Stomach (tissue), 4 donors: ENCODE results near the gene VAV2.

Experiments
- EP300 ChIP-seq: sonication (generic); formaldehyde crosslinking; IDR thresholded peaks from one replicate; pipeline ENCODE4 v1.6.1; 2017; ENCODE audit warnings: antibody characterized with exemption
- POLR2A ChIP-seq, 4 donors: fragments of 450-650 bp; IDR thresholded peaks; one replicate each; pipeline ENCODE4 v1.6.1; 2016; ENCODE audit warnings: antibody characterized with exemption in 4 of 4, control low read depth in 2 of 4, mild to moderate bottlenecking in 1 of 4, moderate library complexity in 1 of 4
- POLR2AphosphoS5 ChIP-seq, 3 donors: sonication (generic); formaldehyde crosslinking; IDR thresholded peaks; one replicate each; pipeline ENCODE4 v1.6.1; 2016; ENCODE audit warnings: antibody characterized with exemption in 3 of 3
- TF ChIP-seq, protein P1 (sequence below), 7 experiments: fragments of 450-650 bp in 4 of 7; fragments of 200-600 bp in 3 of 7; sonication (generic) in 3 of 7; IDR thresholded peaks; one replicate each; pipeline ENCODE4 v1.5.1; 2016 to 2019; ENCODE audit warnings: antibody characterized with exemption in 7 of 7, control low read depth in 2 of 7, mild to moderate bottlenecking in 1 of 7

DNA sequence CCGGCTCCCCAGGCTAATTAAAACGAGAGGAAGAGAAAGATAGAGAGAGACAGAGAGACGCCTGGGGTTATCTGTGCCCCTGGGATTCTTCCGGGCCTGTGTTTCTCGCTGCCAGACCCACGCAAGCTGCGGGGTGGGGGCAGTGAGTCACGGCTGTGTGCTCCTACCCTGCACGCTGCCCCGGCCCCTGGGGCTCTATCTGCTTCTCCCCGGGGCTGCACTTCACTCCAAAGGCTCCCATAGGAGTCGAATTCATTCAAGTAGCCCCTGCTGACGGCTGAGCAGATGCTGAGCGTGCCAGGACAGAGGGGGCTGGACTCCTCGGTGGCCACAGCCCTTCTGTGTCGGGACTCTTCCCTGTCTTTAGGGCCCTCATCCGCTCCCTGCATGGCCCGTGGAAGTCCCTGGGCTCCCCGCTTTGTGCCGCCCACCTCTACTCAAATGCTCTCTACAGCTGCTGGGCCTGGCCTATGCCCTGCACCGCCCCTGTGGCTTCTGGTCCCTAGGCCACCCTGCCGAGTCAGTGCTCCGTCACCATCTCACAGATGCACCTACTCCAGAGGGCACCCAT lies 276.7 kb downstream of the VAV2 start:
- TF ChIP-seq, protein P1, sequence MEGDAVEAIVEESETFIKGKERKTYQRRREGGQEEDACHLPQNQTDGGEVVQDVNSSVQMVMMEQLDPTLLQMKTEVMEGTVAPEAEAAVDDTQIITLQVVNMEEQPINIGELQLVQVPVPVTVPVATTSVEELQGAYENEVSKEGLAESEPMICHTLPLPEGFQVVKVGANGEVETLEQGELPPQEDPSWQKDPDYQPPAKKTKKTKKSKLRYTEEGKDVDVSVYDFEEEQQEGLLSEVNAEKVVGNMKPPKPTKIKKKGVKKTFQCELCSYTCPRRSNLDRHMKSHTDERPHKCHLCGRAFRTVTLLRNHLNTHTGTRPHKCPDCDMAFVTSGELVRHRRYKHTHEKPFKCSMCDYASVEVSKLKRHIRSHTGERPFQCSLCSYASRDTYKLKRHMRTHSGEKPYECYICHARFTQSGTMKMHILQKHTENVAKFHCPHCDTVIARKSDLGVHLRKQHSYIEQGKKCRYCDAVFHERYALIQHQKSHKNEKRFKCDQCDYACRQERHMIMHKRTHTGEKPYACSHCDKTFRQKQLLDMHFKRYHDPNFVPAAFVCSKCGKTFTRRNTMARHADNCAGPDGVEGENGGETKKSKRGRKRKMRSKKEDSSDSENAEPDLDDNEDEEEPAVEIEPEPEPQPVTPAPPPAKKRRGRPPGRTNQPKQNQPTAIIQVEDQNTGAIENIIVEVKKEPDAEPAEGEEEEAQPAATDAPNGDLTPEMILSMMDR (IDR thresholded peaks at IDR 0.05) = no peak
- no peak for TF ChIP-seq POLR2A (IDR thresholded peaks at IDR 0.05)
- TF ChIP-seq EP300 = no peak
- no peak for TF ChIP-seq POLR2AphosphoS5 (IDR thresholded peaks at IDR 0.05)
